WERI-Rb-1 (cell line): ENCODE data around the gene CLEC11A.

ENCODE experiments used
- DNase-seq: peaks from one replicate; pipeline ENCODE4 v3.0.0-alpha.2; 2020
- H3K27ac ChIP-seq: fragments of 250-450 bp; sonication (Bioruptor Pico); 2 replicates; pipeline ENCODE4 v1.5.1; 2020; ENCODE audit warnings: mild to moderate bottlenecking, moderate library complexity
- H3K27me3 ChIP-seq: fragments of 250-450 bp; sonication (Bioruptor Pico); 2 replicates; pipeline ENCODE4 v1.5.1; 2021; ENCODE audit warnings: mild to moderate bottlenecking, low read depth, moderate library complexity; ENCODE audit not compliant: insufficient read depth, severe bottlenecking
- H3K36me3 ChIP-seq: fragments of 250-450 bp; sonication (Bioruptor Pico); 2 replicates; pipeline ENCODE4 v1.5.1; 2020; ENCODE audit warnings: mild to moderate bottlenecking, moderate library complexity
- H3K4me3 ChIP-seq: 2 replicates; pipeline ENCODE4 v1.5.1; 2011; ENCODE audit warnings: low read depth, mild to moderate bottlenecking, control low read depth, low read length
- H3K9me3 ChIP-seq: fragments of 250-450 bp; sonication (Bioruptor Pico); 2 replicates; pipeline ENCODE4 v1.5.1; 2021; ENCODE audit warnings: mild to moderate bottlenecking, moderate library complexity; ENCODE audit not compliant: severe bottlenecking
- TF ChIP-seq, protein P1 (sequence below): IDR thresholded peaks from 2 replicates; pipeline ENCODE4 v1.5.1; 2011; ENCODE audit warnings: low read depth, mild to moderate bottlenecking, control low read depth, inconsistent platforms, low read length

Gene CLEC11A

GRCh38 chr19:50716178-50717025 lies 6.8 kb upstream of the CLEC11A start:
- H3K27ac ChIP-seq = no peak overlapping the region
- H3K36me3 ChIP-seq = no peaks in the 10 kb centered on the region
- H3K27me3 ChIP-seq = peaks cover 8% of the 10 kb centered on the region
- no peak for DNase-seq
- no peaks in the 10 kb centered on the region for H3K9me3 ChIP-seq
- no peak overlapping the region for H3K4me3 ChIP-seq
- TF ChIP-seq, protein P1, sequence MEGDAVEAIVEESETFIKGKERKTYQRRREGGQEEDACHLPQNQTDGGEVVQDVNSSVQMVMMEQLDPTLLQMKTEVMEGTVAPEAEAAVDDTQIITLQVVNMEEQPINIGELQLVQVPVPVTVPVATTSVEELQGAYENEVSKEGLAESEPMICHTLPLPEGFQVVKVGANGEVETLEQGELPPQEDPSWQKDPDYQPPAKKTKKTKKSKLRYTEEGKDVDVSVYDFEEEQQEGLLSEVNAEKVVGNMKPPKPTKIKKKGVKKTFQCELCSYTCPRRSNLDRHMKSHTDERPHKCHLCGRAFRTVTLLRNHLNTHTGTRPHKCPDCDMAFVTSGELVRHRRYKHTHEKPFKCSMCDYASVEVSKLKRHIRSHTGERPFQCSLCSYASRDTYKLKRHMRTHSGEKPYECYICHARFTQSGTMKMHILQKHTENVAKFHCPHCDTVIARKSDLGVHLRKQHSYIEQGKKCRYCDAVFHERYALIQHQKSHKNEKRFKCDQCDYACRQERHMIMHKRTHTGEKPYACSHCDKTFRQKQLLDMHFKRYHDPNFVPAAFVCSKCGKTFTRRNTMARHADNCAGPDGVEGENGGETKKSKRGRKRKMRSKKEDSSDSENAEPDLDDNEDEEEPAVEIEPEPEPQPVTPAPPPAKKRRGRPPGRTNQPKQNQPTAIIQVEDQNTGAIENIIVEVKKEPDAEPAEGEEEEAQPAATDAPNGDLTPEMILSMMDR = no peak

DNA sequence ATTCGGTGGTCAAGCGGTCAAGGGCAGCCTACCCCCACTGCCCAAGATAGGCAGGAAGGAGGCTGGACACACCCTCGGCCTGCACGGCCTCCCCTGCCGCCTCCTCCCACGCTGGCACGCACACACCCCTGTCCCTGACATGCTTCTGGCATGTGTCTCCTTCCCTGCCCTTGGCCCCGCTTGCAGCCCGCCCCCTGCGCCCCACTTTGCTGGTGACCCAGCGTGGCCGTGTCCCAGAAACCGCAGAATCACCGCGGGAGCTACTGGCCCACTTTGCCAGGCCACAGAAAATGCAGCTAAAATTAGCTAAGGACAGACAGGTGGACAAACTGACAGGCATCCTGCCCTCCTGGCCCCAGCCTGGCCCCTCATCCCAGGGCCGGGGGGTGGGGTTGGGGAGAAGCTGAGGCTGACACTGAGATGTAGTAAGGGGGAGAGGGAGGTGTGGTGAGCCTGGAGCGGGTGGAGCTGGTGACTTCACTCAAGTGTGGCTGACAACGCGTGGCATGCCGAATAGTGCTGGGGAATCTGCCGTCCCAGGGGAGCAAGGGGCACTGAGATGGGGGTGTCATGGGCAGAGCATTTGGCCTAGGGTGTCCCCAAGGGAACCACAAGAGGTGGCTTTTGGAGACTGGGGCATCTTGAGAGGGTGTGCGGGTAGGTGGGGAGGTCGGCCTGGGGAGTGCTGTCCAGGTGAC lies 6.0 kb upstream of the CLEC11A start:
- no peaks in the 10 kb centered on the region for H3K36me3 ChIP-seq
- DNase-seq = no peak
- no peaks in the 10 kb centered on the region for H3K9me3 ChIP-seq
- TF ChIP-seq, protein P1 = no peak
- H3K27ac ChIP-seq = no peak overlapping the region
- peaks cover 8% of the 10 kb centered on the region for H3K27me3 ChIP-seq
- H3K4me3 ChIP-seq = no peak overlapping the region

DNA sequence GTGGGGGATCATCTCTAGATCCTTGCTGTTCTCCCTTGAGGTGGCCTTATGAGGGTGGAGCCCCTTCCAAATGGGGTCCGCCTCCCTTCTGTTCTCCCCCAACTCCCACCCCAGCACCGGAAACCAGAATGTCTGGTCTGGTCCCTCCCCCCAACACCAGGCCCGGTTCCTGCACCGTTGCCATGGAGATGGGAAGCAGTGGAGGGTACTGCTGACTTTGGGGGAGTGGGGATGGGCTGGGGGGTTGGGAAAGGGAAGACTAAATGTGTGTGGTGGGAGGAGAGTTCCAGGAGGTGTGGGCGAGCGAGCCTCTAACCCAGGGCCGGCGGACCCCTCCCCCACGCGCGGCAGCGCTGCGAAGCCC lies 5.3 kb upstream of the CLEC11A start:
- Histone ChIP-seq H3K27ac (no peak overlapping the region), H3K27me3 (peaks cover 8% of the 10 kb centered on the region), H3K36me3 (no peaks in the 10 kb centered on the region), H3K4me3 (peak overlapping the region; percentile 46), H3K9me3 (no peaks in the 10 kb centered on the region)
- DNase-seq = no peak
- TF ChIP-seq, protein P1 = no peak

- TF ChIP-seq, protein P1 = no peak
- H3K27ac ChIP-seq = no peak overlapping the region
Observed at GRCh38 chr19:50718255-50719118, 4.7 kb upstream of the CLEC11A start.

GRCh38 chr19:50719119-50719435 lies 4.1 kb upstream of the CLEC11A start:
- H3K36me3 ChIP-seq = no peaks in the 10 kb centered on the region
- H3K27ac ChIP-seq = no peak overlapping the region
- no peak for DNase-seq
- H3K9me3 ChIP-seq = no peaks in the 10 kb centered on the region
- peak overlapping the region; percentile 46 for H3K4me3 ChIP-seq
- peaks cover 8% of the 10 kb centered on the region for H3K27me3 ChIP-seq
- TF ChIP-seq, protein P1 = no peak

More at GRCh38 chr19:50718255-50719118, 4.7 kb upstream of the CLEC11A start:
- H3K36me3 ChIP-seq = no peaks in the 10 kb centered on the region
- H3K27me3 ChIP-seq = peaks cover 8% of the 10 kb centered on the region
- H3K9me3 ChIP-seq = no peaks in the 10 kb centered on the region
- H3K4me3 ChIP-seq = peak overlapping the region; percentile 46
- no peak for DNase-seq
